ENCODE results near the gene ADGRF3.

DNA sequence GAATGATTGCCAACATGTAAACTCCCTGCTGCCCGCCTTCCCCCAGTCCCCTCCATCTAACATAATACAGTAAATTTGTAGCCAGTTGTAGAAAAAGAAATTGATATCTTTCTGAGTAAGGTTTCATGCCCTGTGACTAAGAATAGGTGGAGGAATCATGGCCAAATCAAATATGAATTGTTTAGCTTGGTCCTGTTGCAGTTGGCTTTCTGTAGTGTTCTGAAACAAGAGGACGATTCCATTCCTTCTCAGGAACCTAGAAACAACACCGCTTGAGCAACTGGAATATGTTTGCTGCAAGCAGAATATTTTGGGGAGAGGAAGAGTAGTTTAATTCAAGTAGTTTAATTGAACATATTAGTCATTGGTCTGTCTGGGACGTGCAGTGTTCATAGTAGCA is 48.1 kb upstream of the ADGRF3 start:
- no peak for TF ChIP-seq REST (IDR thresholded peaks at IDR 0.05; ENCODE audit: low read depth)
- TF ChIP-seq, protein P1, sequence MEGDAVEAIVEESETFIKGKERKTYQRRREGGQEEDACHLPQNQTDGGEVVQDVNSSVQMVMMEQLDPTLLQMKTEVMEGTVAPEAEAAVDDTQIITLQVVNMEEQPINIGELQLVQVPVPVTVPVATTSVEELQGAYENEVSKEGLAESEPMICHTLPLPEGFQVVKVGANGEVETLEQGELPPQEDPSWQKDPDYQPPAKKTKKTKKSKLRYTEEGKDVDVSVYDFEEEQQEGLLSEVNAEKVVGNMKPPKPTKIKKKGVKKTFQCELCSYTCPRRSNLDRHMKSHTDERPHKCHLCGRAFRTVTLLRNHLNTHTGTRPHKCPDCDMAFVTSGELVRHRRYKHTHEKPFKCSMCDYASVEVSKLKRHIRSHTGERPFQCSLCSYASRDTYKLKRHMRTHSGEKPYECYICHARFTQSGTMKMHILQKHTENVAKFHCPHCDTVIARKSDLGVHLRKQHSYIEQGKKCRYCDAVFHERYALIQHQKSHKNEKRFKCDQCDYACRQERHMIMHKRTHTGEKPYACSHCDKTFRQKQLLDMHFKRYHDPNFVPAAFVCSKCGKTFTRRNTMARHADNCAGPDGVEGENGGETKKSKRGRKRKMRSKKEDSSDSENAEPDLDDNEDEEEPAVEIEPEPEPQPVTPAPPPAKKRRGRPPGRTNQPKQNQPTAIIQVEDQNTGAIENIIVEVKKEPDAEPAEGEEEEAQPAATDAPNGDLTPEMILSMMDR (IDR thresholded peaks at IDR 0.05 in 2 of 3, conservative IDR thresholded peaks at IDR 0.05 in 1 of 3; ENCODE audit: borderline replicate concordance in 1 of 3, insufficient read depth in 1 of 3, low read depth in 2 of 3, low read length in 2 of 3), result no peak
- no peak for TF ChIP-seq RAD21 (IDR thresholded peaks at IDR 0.05; ENCODE audit: low read depth)
- TF ChIP-seq EZH2 (IDR thresholded peaks at IDR 0.05), result no peak
- TF ChIP-seq SIN3A (IDR thresholded peaks at IDR 0.05; ENCODE audit: low read depth), result no peak
- TF ChIP-seq TCF7L2 (IDR thresholded peaks at IDR 0.05; ENCODE audit: borderline replicate concordance, extremely low read depth, insufficient read depth, insufficient read length), result no peak
- TF ChIP-seq POLR2A (IDR thresholded peaks at IDR 0.05; ENCODE audit: borderline replicate concordance, extremely low read depth, insufficient read depth, insufficient read length), result no peak
